IPS-20b (cell line): ENCODE results near the gene SLCO2A1.
A peak's percentile ranks its signal among the peaks of the same experiment; 100 is the strongest.

Source experiments
- H3K27ac ChIP-seq: one replicate; pipeline ENCODE4 v1.5.1; 2013; ENCODE audit warnings: low read length
- H3K27me3 ChIP-seq: 2 replicates; pipeline ENCODE4 v1.6.1; 2013; ENCODE audit warnings: mild to moderate bottlenecking, low read length, inconsistent platforms; ENCODE audit not compliant: insufficient read depth
- H3K36me3 ChIP-seq: 2 replicates; pipeline ENCODE4 v1.6.1; 2013; ENCODE audit warnings: low read depth, mild to moderate bottlenecking, inconsistent platforms, low read length, moderate library complexity; ENCODE audit not compliant: insufficient read depth
- H3K4me1 ChIP-seq: 2 replicates; pipeline ENCODE4 v1.6.1; 2013; ENCODE audit warnings: mild to moderate bottlenecking, control low read depth, inconsistent platforms, low read length, moderate library complexity; ENCODE audit not compliant: insufficient read depth
- H3K4me3 ChIP-seq: 2 replicates; pipeline ENCODE4 v1.5.1; 2013; ENCODE audit warnings: mild to moderate bottlenecking, low read length, inconsistent platforms
- H3K9ac ChIP-seq: 2 replicates; pipeline ENCODE4 v1.6.1; 2013; ENCODE audit warnings: low read depth, mild to moderate bottlenecking, inconsistent platforms, low read length, moderate library complexity
- H3K9me3 ChIP-seq: 2 replicates; pipeline ENCODE4 v1.6.1; 2013; ENCODE audit warnings: mild to moderate bottlenecking, low read depth, low read length, inconsistent platforms; ENCODE audit not compliant: insufficient read depth

SLCO2A1 gene

DNA sequence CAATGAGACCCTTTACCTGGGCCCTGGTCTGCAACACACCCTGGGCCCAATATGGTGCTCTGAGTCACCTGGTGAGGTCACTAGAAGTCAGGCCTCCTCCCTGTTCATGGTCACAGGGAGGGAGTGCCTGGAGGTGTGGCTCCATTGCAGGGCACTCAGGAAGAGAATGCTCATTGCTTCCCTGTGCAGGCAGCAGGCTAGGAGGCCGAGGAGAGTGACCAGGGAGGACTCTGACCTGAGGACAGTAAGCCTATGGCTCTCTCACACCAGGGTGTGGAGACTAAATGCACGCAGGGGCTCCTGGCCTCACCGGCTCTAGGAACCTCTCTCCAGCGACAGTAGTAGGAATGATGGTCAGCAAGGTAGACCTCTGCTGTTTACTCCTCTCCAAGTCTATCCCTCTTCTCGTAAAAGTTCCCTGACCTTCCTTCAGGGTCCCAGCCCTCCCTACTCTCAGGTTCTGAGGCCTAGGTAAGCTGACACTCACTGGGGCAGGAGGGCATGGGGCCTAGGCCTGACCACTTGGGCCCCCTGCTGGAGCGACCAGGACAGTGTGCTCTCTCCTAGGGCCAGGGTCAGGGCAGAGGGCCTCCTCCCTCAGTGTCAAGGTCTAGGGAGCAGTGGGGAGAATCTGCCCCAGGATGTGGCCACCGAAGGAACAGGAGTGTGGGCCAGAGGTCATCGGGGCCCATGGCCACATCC lies 9.6 kb upstream of the SLCO2A1 start:
- peaks cover 31% of the 10 kb centered on the region for H3K9me3 ChIP-seq
- H3K36me3 ChIP-seq = no peaks in the 10 kb centered on the region
- no peak overlapping the region for H3K27ac ChIP-seq
- no peaks in the 10 kb centered on the region for H3K27me3 ChIP-seq
- H3K4me3 ChIP-seq = no peak overlapping the region
- H3K4me1 ChIP-seq = no peaks in the 10 kb centered on the region
- H3K9ac ChIP-seq = no peak overlapping the region

GRCh38 chr3:134038716-134039115 lies 9.0 kb upstream of the SLCO2A1 start:
- H3K27ac ChIP-seq = no peak overlapping the region

GRCh38 chr3:134038071-134038491 lies 8.4 kb upstream of the SLCO2A1 start:
- Histone ChIP-seq H3K9me3 (peaks cover 18% of the 10 kb centered on the region), H3K27ac (no peak overlapping the region), H3K4me1 (no peaks in the 10 kb centered on the region), H3K9ac (no peak overlapping the region), H3K36me3 (no peaks in the 10 kb centered on the region), H3K4me3 (no peak overlapping the region), H3K27me3 (no peaks in the 10 kb centered on the region)

More at GRCh38 chr3:134038716-134039115, 9.0 kb upstream of the SLCO2A1 start:
- Histone ChIP-seq H3K4me1 (no peaks in the 10 kb centered on the region), H3K9me3 (peaks cover 25% of the 10 kb centered on the region), H3K36me3 (no peaks in the 10 kb centered on the region), H3K27me3 (no peaks in the 10 kb centered on the region), H3K9ac (no peak overlapping the region), H3K4me3 (no peak overlapping the region)

- no peak overlapping the region for H3K27ac ChIP-seq
- no peak overlapping the region for H3K9ac ChIP-seq
- no peaks in the 10 kb centered on the region for H3K4me1 ChIP-seq
- no peaks in the 10 kb centered on the region for H3K36me3 ChIP-seq
- H3K4me3 ChIP-seq = no peak overlapping the region
- H3K9me3 ChIP-seq = peaks cover 12% of the 10 kb centered on the region
- H3K27me3 ChIP-seq = no peaks in the 10 kb centered on the region
Observed at GRCh38 chr3:134037168-134037567, 7.4 kb upstream of the SLCO2A1 start.

DNA sequence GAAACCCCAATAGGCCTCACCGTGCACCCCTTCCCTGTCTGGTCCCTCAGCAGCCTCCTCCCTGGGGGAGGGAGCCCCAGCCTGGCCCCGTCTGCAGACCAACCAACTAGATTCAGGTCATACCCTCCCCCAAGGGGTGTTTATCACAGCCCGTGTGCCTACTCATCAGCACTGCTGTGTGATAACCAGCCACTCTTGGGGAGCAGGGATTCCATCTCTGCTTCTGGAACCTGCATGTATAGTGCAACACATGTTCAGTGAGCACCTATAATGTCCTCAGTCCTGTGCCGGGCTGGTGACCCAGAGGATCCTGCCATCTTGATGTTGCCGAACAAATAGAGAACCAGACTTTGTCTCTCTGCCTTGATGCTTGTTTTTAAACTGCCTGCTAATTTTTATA lies 6.6 kb upstream of the SLCO2A1 start:
- Histone ChIP-seq H3K27me3 (peaks cover 7% of the 10 kb centered on the region), H3K36me3 (no peaks in the 10 kb centered on the region), H3K27ac (no peak overlapping the region), H3K4me1 (no peaks in the 10 kb centered on the region), H3K9me3 (peaks cover 5% of the 10 kb centered on the region), H3K4me3 (no peak overlapping the region), H3K9ac (no peak overlapping the region)

GRCh38 chr3:134035836-134036235 lies 6.1 kb upstream of the SLCO2A1 start:
- H3K27me3 ChIP-seq = peaks cover 12% of the 10 kb centered on the region
- no peaks in the 10 kb centered on the region for H3K4me1 ChIP-seq
- no peaks in the 10 kb centered on the region for H3K36me3 ChIP-seq
- H3K9ac ChIP-seq = no peak overlapping the region
- peaks cover under 1% of the 10 kb centered on the region; the same call in 1 of the 2 replicates for H3K9me3 ChIP-seq
- no peak overlapping the region for H3K27ac ChIP-seq
- no peak overlapping the region for H3K4me3 ChIP-seq

DNA sequence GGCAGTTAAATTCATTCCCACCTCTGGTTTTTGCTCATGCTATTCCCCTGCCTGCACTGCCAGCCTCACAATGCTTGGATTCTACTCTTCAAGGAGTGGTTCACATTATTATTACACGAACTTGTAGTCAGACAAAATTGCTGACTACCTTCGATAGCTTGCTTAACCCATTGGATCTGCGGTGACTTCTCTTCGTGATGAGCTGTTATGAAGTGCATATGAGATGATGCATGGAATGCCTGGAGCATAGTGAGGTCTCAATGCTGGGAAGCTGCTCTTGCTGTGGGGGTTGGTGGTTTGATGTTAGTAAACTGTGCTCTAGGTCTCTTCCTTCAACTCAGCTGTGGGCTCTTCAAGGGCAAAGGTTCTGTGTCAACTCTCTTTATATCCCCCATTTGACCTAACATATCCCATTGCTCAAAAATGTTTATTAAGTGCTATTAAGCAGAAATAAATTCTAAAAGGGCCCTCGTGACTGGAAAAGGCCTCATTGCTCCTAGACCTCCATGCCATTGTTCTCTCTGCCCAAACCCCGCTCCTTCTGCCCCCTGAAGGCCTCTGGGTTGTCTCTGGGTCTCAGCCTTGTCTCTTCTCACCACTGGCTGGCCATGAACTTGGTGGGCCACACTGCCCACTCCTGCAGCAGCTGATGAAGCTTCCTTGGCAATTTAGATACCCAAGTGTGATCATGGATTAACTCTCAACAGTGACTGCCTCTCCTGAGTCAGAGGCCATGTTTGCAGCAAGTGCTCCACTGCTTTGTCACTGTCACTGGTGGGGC lies 4.5 kb upstream of the SLCO2A1 start:
- Histone ChIP-seq H3K4me3 (no peak overlapping the region), H3K36me3 (no peaks in the 10 kb centered on the region), H3K27me3 (peaks cover 26% of the 10 kb centered on the region), H3K9ac (no peak overlapping the region), H3K9me3 (no peaks in the 10 kb centered on the region), H3K4me1 (0 out of 2 replicates have a peak, but pooled peaks cover 2% of the 10 kb centered on the region), H3K27ac (no peak overlapping the region)

- Histone ChIP-seq H3K27ac (no peak overlapping the region), H3K4me1 (0 out of 2 replicates have a peak, but pooled peaks cover 2% of the 10 kb centered on the region), H3K36me3 (no peaks in the 10 kb centered on the region), H3K4me3 (no peak overlapping the region), H3K27me3 (peaks cover 33% of the 10 kb centered on the region), H3K9me3 (no peaks in the 10 kb centered on the region), H3K9ac (no peak overlapping the region)
Observed at GRCh38 chr3:134033315-134033996, 3.7 kb upstream of the SLCO2A1 start.

DNA sequence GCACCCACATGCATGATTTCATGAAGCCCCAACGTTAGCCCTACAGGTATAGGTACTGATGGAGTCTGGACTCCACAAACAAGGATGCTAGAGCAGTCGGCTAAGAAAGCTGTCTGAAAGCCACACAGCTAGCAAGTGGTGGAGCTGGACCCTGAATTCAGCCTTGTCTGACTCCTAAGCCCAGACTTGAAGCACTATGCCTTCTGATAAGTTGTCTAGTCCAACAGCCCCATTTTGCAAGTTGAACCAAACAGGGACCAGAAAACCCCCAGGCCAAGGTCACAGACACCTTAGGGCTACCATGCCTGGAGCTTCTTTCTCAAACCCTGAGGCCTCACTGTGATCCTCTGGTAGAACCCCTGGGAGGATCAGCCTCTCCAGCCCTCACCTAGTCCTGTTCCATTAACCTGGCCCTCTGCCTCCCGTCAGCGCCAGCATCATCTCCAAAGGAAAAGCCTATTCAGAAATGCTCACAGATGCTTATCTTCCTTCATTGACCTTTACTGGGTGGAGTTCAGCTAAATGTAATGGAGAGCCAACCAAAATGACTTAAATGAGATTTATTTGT lies 1.7 kb upstream of the SLCO2A1 start:
- no peak overlapping the region for H3K9ac ChIP-seq
- H3K4me1 ChIP-seq = 0 out of 2 replicates have a peak, but pooled peaks cover 2% of the 10 kb centered on the region
- H3K36me3 ChIP-seq = no peaks in the 10 kb centered on the region
- H3K4me3 ChIP-seq = no peak overlapping the region
- H3K27me3 ChIP-seq = peaks cover 53% of the 10 kb centered on the region
- H3K9me3 ChIP-seq = no peaks in the 10 kb centered on the region
- no peak overlapping the region for H3K27ac ChIP-seq

GRCh38 chr3:134030379-134031347 lies 938 bp upstream of the SLCO2A1 start:
- Histone ChIP-seq H3K27me3 (peaks cover 58% of the 10 kb centered on the region), H3K36me3 (no peaks in the 10 kb centered on the region), H3K4me3 (peak overlapping the region; percentile 71), H3K4me1 (0 out of 2 replicates have a peak, but pooled peaks cover 2% of the 10 kb centered on the region), H3K9me3 (no peaks in the 10 kb centered on the region), H3K9ac (peak overlapping the region; percentile 53; the same call in 1 of the 2 replicates), H3K27ac (no peak overlapping the region)
